ENCODE data around the gene TRIM23.

Gene TRIM23

GRCh38 chr5:65548281-65548680 lies 75.9 kb downstream of the TRIM23 start:
- no peak overlapping the region for H3K4me3 ChIP-seq (ENCODE audit: insufficient read length, low read depth)
- H3K9ac ChIP-seq (ENCODE audit: insufficient read length, low read depth) = no peak overlapping the region
- no peak for TF ChIP-seq SUZ12 (IDR thresholded peaks at IDR 0.05; ENCODE audit: extremely low read depth, insufficient read depth, insufficient read length)
- no peak for TF ChIP-seq YY1 (IDR thresholded peaks at IDR 0.05; ENCODE audit: insufficient read depth, insufficient read length)
- TF ChIP-seq ZNF274 (IDR thresholded peaks at IDR 0.05; ENCODE audit: low read depth, low read length) = no peak
- no peaks in the 10 kb centered on the region for H3K9me3 ChIP-seq (ENCODE audit: insufficient read depth, low read length)
- peaks cover 57% of the 10 kb centered on the region for H3K36me3 ChIP-seq (ENCODE audit: insufficient read depth, insufficient read length, low read length)
- no peaks in the 10 kb centered on the region for H3K4me1 ChIP-seq (ENCODE audit: insufficient read depth, insufficient read length)
- no peak for DNase-seq (ENCODE audit: low read depth, low spot score)
- H3K27me3 ChIP-seq (ENCODE audit: insufficient read depth, insufficient read length) = no peaks in the 10 kb centered on the region

GRCh38 chr5:65546141-65546540 lies 78.0 kb downstream of the TRIM23 start:
- peaks cover 62% of the 10 kb centered on the region for H3K36me3 ChIP-seq (ENCODE audit: insufficient read depth, insufficient read length, low read length)
- H3K9me3 ChIP-seq (ENCODE audit: insufficient read depth, low read length) = no peaks in the 10 kb centered on the region
- H3K27me3 ChIP-seq (ENCODE audit: insufficient read depth, insufficient read length) = no peaks in the 10 kb centered on the region
- H3K4me1 ChIP-seq (ENCODE audit: insufficient read depth, insufficient read length) = no peaks in the 10 kb centered on the region
- no peak overlapping the region for H3K4me3 ChIP-seq (ENCODE audit: insufficient read length, low read depth)
- TF ChIP-seq ZNF274 (IDR thresholded peaks at IDR 0.05; ENCODE audit: low read depth, low read length) = no peak
- H3K9ac ChIP-seq (ENCODE audit: insufficient read length, low read depth) = no peak overlapping the region
- DNase-seq (ENCODE audit: low read depth, low spot score) = no peak

- TF ChIP-seq SUZ12 (IDR thresholded peaks at IDR 0.05; ENCODE audit: extremely low read depth, insufficient read depth, insufficient read length) (no peak), ZNF274 (IDR thresholded peaks at IDR 0.05; ENCODE audit: low read depth, low read length) (no peak), YY1 (IDR thresholded peaks at IDR 0.05; ENCODE audit: insufficient read depth, insufficient read length) (no peak)
- Histone ChIP-seq H3K27me3 (ENCODE audit: insufficient read depth, insufficient read length) (no peaks in the 10 kb centered on the region), H3K4me1 (ENCODE audit: insufficient read depth, insufficient read length) (no peaks in the 10 kb centered on the region), H3K4me3 (ENCODE audit: insufficient read length, low read depth) (no peak overlapping the region), H3K36me3 (ENCODE audit: insufficient read depth, insufficient read length, low read length) (peaks cover 62% of the 10 kb centered on the region), H3K9me3 (ENCODE audit: insufficient read depth, low read length) (no peaks in the 10 kb centered on the region), H3K9ac (ENCODE audit: insufficient read length, low read depth) (no peak overlapping the region)
- no peak for DNase-seq (ENCODE audit: low read depth, low spot score)
These were observed 79.7 kb downstream of the TRIM23 start for GRCh38 chr5:65544473-65544872.

GRCh38 chr5:65539827-65540226 lies 84.3 kb downstream of the TRIM23 start:
- Histone ChIP-seq H3K4me1 (ENCODE audit: insufficient read depth, insufficient read length) (no peaks in the 10 kb centered on the region), H3K4me3 (ENCODE audit: insufficient read length, low read depth) (no peak overlapping the region), H3K9me3 (ENCODE audit: insufficient read depth, low read length) (no peaks in the 10 kb centered on the region), H3K36me3 (ENCODE audit: insufficient read depth, insufficient read length, low read length) (peaks cover 51% of the 10 kb centered on the region), H3K27me3 (ENCODE audit: insufficient read depth, insufficient read length) (no peaks in the 10 kb centered on the region), H3K9ac (ENCODE audit: insufficient read length, low read depth) (no peak overlapping the region)
- TF ChIP-seq ZNF274 (IDR thresholded peaks at IDR 0.05; ENCODE audit: low read depth, low read length) (no peak), YY1 (IDR thresholded peaks at IDR 0.05; ENCODE audit: insufficient read depth, insufficient read length) (no peak), SUZ12 (IDR thresholded peaks at IDR 0.05; ENCODE audit: extremely low read depth, insufficient read depth, insufficient read length) (no peak)
- no peak for DNase-seq (ENCODE audit: low read depth, low spot score)

Data from NT2/D1 (cell line).